ENCODE data around the gene MICAL2.

Gene MICAL2

DNA sequence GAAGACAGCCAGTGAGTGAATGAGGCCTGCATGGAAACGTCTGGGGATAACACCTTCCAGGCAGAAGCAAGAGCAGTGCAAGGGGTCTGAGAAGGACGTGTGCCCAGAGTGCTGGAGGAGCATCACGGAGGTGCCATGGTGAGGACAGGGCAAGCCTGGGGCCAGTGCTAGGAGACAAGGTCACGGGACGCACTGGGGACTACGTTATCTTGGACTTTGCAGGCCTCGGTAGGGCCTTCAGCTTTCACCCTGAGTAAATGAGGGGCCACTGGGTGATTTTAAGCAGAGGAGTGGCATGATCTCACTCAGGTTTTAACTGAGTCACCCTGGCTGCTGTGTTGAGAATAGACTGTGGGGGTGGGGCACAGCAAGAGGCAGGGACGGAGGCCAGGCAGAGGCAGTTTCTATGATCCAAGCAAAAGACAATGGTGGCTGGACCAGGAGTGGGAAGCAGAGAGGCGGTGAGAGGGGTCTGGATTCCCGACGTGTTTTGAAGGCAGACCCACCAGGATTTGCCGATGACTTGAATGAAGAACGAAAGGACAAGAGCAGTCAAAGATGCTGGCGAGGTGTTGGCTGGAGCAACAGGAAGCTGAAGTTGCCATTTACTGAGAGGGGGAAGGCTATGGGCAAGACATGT is 164.3 kb downstream of the MICAL2 start:
- DNase-seq (ENCODE audit: low read depth) = no peak
- H3K4me3 ChIP-seq (ENCODE audit: low read depth, low read length) = no peak overlapping the region
- TF ChIP-seq, protein P1, sequence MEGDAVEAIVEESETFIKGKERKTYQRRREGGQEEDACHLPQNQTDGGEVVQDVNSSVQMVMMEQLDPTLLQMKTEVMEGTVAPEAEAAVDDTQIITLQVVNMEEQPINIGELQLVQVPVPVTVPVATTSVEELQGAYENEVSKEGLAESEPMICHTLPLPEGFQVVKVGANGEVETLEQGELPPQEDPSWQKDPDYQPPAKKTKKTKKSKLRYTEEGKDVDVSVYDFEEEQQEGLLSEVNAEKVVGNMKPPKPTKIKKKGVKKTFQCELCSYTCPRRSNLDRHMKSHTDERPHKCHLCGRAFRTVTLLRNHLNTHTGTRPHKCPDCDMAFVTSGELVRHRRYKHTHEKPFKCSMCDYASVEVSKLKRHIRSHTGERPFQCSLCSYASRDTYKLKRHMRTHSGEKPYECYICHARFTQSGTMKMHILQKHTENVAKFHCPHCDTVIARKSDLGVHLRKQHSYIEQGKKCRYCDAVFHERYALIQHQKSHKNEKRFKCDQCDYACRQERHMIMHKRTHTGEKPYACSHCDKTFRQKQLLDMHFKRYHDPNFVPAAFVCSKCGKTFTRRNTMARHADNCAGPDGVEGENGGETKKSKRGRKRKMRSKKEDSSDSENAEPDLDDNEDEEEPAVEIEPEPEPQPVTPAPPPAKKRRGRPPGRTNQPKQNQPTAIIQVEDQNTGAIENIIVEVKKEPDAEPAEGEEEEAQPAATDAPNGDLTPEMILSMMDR (IDR thresholded peaks at IDR 0.05; ENCODE audit: low read depth, low read length, missing control alignments) = no peak
- in situ Hi-C loops (cut with HindIII; ENCODE audit: low sequenced_read_pairs) = loop anchor here (25.0 kb wide), 1 partner anchor 462 kb away; no protein-coding TSS in a partner anchor

- in situ Hi-C loops (cut with HindIII; ENCODE audit: low sequenced_read_pairs) = no loop called here
- no peak for DNase-seq (ENCODE audit: low read depth)
- TF ChIP-seq, protein P1 (IDR thresholded peaks at IDR 0.05; ENCODE audit: low read depth, low read length, missing control alignments) = no peak
- H3K4me3 ChIP-seq (ENCODE audit: low read depth, low read length) = no peak overlapping the region
These were observed 165.4 kb downstream of the MICAL2 start for GRCh38 chr11:12275818-12276217.

- no peak for DNase-seq (ENCODE audit: low read depth)
- H3K4me3 ChIP-seq (ENCODE audit: low read depth, low read length) = no peak overlapping the region
- in situ Hi-C loops (cut with HindIII; ENCODE audit: low sequenced_read_pairs) = no loop called here
- TF ChIP-seq, protein P1 (IDR thresholded peaks at IDR 0.05; ENCODE audit: low read depth, low read length, missing control alignments) = no peak
These were observed 166.0 kb downstream of the MICAL2 start for GRCh38 chr11:12276356-12276755.

GRCh38 chr11:12276831-12277475 is 166.6 kb downstream of the MICAL2 start:
- no peak overlapping the region for H3K4me3 ChIP-seq (ENCODE audit: low read depth, low read length)
- TF ChIP-seq, protein P1 (IDR thresholded peaks at IDR 0.05; ENCODE audit: low read depth, low read length, missing control alignments) = no peak
- DNase-seq (ENCODE audit: low read depth) = no peak
- in situ Hi-C loops (cut with HindIII; ENCODE audit: low sequenced_read_pairs) = no loop called here

- DNase-seq (ENCODE audit: low read depth) = no peak
- no peak overlapping the region for H3K4me3 ChIP-seq (ENCODE audit: low read depth, low read length)
- TF ChIP-seq, protein P1 (IDR thresholded peaks at IDR 0.05; ENCODE audit: low read depth, low read length, missing control alignments) = no peak
- in situ Hi-C loops (cut with HindIII; ENCODE audit: low sequenced_read_pairs) = no loop called here
These were observed 168.6 kb downstream of the MICAL2 start for GRCh38 chr11:12278766-12279671.

- TF ChIP-seq, protein P1 (IDR thresholded peaks at IDR 0.05; ENCODE audit: low read depth, low read length, missing control alignments) = no peak
- no peak overlapping the region for H3K4me3 ChIP-seq (ENCODE audit: low read depth, low read length)
- in situ Hi-C loops (cut with HindIII; ENCODE audit: low sequenced_read_pairs) = no loop called here
- no peak for DNase-seq (ENCODE audit: low read depth)
These were observed 169.3 kb downstream of the MICAL2 start for GRCh38 chr11:12279672-12280108.
